HFFc6 (cell line): ENCODE results near the gene DIABLO. TPM values are rescaled to one million over a fixed set of nuclear protein-coding genes. Genes with fewer than 3 reads are reported as not detected.
A peak's percentile ranks its signal among the peaks of the same experiment; 100 is the strongest.
"Not testable (repeated sequence)": the region's sequence is repeated elsewhere in the genome, so short reads cannot be mapped to it uniquely, and the experiment has no call there.

Source experiments
- DNase-seq: peaks from one replicate; pipeline ENCODE4 v3.0.0-alpha.2; 2018
- H3K27ac Mint-ChIP-seq: 2 replicates; pipeline ENCODE4 v1.8.0; 2020; ENCODE audit warnings: mild to moderate bottlenecking, mixed read lengths
- H3K27me3 Mint-ChIP-seq: 2 replicates; pipeline ENCODE4 v1.8.0; 2021; ENCODE audit warnings: mild to moderate bottlenecking, moderate library complexity, mixed read lengths; ENCODE audit not compliant: insufficient read depth
- H3K36me3 Mint-ChIP-seq: 2 replicates; pipeline ENCODE4 v1.8.0; 2021; ENCODE audit warnings: low read depth, mixed read lengths
- H3K4me1 Mint-ChIP-seq: 2 replicates; pipeline ENCODE4 v1.8.0; 2020; ENCODE audit warnings: low read depth, mixed read lengths
- H3K4me3 Mint-ChIP-seq: 2 replicates; pipeline ENCODE4 v1.8.0; 2020; ENCODE audit warnings: mild to moderate bottlenecking, moderate library complexity, mixed read lengths
- H3K9me3 Mint-ChIP-seq: 2 replicates; pipeline ENCODE4 v1.8.0; 2020; ENCODE audit warnings: mild to moderate bottlenecking, mixed read lengths
- total RNA-seq, 6 experiments: library from RNA; stranded (reverse); fragmentation: NEBNext Ultra II Directional; extraction: Animal tissue kit (Norgen Biotek cat#: 25700); gene quantifications; 2 replicates in 1 of 6; 3 replicates in 5 of 6; pipeline ENCODE4 v1.2.3, GENCODE V29; 2021
- TF ChIP-seq, protein P1 (sequence below): fragments of 200-600 bp; sonication (generic); IDR thresholded peaks from 2 replicates; pipeline ENCODE4 v1.5.0; 2021; ENCODE audit warnings: antibody characterized with exemption, mild to moderate bottlenecking

DIABLO gene
- total RNA-seq, 6 experiments from 2014 or later, result 47.5 to 54.2 (median 48.8) TPM

DNA sequence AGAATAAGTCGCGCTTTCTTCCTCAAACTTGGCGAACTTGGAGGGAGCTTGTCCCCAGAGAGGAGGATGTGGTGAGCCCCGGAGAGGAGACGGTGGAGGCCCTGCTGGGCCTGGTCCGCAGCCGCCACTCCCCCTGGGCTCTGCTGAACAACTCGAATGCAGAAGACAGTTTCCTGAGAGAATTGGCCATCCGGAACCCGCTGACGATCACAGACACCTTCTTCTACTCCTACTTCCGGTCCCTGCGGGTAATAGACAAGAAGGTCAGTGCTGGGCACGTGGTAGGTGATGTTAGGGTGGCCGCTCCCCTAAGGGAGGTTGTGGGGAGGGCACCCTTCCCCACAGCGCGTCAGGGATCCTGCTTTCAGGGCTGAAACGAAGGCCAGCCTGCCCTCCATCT is 41.3 kb downstream of the DIABLO start:
- Mint-ChIP-seq H3K27ac (no peak overlapping the region), H3K4me3 (no peak overlapping the region), H3K9me3 (no peaks in the 10 kb centered on the region), H3K4me1 (peaks cover 13% of the 10 kb centered on the region), H3K27me3 (peaks cover 4% of the 10 kb centered on the region; the same call in 1 of the 2 replicates), H3K36me3 (no peaks in the 10 kb centered on the region)
- DNase-seq, result no peak
- TF ChIP-seq, protein P1, sequence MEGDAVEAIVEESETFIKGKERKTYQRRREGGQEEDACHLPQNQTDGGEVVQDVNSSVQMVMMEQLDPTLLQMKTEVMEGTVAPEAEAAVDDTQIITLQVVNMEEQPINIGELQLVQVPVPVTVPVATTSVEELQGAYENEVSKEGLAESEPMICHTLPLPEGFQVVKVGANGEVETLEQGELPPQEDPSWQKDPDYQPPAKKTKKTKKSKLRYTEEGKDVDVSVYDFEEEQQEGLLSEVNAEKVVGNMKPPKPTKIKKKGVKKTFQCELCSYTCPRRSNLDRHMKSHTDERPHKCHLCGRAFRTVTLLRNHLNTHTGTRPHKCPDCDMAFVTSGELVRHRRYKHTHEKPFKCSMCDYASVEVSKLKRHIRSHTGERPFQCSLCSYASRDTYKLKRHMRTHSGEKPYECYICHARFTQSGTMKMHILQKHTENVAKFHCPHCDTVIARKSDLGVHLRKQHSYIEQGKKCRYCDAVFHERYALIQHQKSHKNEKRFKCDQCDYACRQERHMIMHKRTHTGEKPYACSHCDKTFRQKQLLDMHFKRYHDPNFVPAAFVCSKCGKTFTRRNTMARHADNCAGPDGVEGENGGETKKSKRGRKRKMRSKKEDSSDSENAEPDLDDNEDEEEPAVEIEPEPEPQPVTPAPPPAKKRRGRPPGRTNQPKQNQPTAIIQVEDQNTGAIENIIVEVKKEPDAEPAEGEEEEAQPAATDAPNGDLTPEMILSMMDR, result no peak

DNA sequence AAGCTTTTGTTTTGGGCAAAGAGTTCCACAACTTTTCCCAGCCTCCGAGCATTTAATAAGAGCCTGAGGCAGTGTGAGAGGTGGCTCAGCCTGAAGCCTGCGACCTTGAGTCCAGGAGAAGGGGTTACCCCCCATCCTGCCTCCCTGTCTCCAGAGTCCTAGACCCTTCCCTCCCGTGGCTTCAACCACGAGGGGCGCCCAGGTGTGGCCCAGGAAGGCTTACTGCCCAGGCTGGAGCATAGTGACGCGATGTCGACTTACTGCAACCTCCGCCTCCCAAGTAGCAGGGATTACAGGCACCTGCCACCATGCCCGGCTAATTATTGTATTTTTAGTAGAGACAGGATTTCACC is 42.3 kb downstream of the DIABLO start:
- peaks cover 5% of the 10 kb centered on the region; the same call in 1 of the 2 replicates for H3K27me3 Mint-ChIP-seq

DNA sequence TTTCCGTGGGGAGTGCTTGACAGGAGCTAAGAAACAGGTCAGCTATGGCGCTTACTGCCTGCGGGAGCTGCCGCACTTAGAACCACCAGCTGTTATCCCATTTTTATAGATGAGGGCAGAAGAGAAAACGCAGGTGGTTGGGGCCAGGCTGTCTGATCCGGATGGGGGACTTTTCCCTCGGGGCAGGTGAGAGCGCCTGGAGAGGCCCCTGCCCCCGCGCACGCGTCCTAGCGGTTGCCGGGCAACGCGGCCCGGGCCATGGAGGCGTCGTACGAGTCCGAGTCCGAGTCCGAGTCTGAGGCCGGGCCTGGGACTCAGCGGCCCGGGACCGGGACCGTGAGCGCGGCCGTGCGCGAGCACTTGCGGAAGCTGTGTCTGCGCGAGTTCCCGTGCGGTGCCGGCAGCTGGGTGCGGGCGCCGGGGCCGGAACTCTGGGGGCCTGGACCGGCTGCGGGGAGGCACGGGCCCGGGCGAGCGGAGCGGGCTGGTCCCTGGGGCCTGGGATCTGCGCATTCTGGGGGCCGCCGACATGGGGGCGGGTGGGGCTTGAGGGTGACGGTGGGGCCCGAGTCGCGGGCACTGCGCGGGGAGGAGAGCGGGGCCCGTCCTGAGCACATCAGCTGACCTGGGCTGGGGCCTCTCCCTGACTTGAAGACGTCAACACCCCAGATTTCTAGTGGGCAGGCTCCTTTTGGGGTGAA is 42.8 kb downstream of the DIABLO start, which contains the start of gene LRRC43:
LRRC43 (plus strand) TSS at position 237 of the 701 bp plus-strand sequence; CDS start at position 259, 22 bp downstream.
- Mint-ChIP-seq H3K36me3 (no peaks in the 10 kb centered on the region), H3K9me3 (no peaks in the 10 kb centered on the region), H3K4me1 (peaks cover 13% of the 10 kb centered on the region), H3K27me3 (peaks cover 6% of the 10 kb centered on the region; the same call in 1 of the 2 replicates), H3K4me3 (peak within 1 kb of the TSS; percentile 56), H3K27ac (no peak within 1 kb of the TSS)
- TF ChIP-seq, protein P1, result no peak
- no peak for DNase-seq

More for the DNA sequence above, 42.3 kb downstream of the DIABLO start:
- Mint-ChIP-seq H3K36me3 (no peaks in the 10 kb centered on the region), H3K27ac (no peak overlapping the region), H3K9me3 (no peaks in the 10 kb centered on the region), H3K4me1 (peaks cover 13% of the 10 kb centered on the region), H3K4me3 (0 out of 2 replicates have a peak overlapping the region, but pooled peaks have one; percentile 32)
- TF ChIP-seq, protein P1, result no peak
- no peak for DNase-seq

DNA sequence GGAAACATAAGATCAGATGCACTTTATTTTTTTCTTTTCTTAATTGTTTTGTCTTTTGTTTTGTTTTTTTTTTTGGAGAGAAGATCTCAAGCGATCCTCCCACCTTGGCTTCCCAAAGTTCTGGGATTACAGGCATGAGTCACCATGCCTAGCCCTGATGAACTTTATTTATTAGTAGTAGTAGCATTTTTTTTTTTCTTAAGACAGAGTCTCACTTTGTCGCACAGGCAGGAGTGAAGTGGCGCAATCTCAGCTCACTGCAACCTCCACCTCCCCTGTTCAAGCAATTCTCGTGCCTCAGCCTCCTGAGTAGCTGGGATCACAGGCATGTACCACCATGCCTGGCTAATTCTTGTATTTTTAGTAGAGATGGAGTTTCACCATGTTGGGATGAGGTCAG is 49.4 kb downstream of the DIABLO start:
- not testable (repeated sequence) for H3K4me3 Mint-ChIP-seq, DNase-seq, H3K9me3 Mint-ChIP-seq, H3K36me3 Mint-ChIP-seq, H3K27ac Mint-ChIP-seq
- H3K27me3 Mint-ChIP-seq, result peaks cover 30% of the 10 kb centered on the region
- peaks cover 22% of the 10 kb centered on the region for H3K4me1 Mint-ChIP-seq

DNA sequence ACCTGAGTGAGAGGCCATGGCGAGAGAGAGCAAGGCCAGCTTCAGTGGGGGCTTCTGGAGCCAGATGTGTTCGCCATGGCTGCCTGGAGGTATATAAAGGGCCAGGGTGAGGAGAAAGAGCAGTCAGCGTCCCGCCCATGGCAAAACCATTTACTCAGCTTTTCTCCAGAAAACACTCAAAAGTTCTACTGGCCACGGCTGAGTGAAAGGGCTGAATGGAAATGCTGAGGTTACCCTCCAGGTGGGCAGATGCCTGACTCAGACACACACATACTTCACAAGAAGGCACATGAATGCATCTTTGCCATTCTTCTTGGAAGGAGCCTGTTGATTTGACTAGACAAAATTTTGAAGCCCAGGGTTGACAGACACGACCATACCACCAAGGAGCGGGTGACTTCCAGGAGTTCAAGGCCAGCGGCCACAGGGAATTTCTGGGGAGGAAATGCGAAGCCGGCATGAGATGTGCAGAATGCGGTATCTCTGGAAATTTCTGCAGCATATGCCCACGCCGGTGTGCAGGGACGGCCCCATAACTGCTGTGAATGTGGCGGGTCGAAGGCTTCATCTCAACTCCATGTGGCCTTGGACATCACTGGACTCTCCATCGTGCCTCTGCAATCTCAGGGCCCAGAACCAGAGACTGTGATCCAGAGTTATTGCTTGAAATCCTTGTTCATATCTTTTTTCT is 51.6 kb downstream of the DIABLO start, which contains the start of gene IL31:
IL31 (minus strand) TSS at position 67 of the 691 bp plus-strand sequence; CDS start at position 18, 49 bp downstream.
- Mint-ChIP-seq H3K27ac (no peak within 1 kb of the TSS), H3K4me3 (no peak within 1 kb of the TSS), H3K9me3 (no peaks in the 10 kb centered on the region), H3K27me3 (peaks cover 38% of the 10 kb centered on the region), H3K36me3 (no peaks in the 10 kb centered on the region), H3K4me1 (peaks cover 8% of the 10 kb centered on the region; the same call in 1 of the 2 replicates)
- TF ChIP-seq, protein P1, result no peak
- no peak for DNase-seq
